Measurements from ENCODE around the gene CETN1.

DNA sequence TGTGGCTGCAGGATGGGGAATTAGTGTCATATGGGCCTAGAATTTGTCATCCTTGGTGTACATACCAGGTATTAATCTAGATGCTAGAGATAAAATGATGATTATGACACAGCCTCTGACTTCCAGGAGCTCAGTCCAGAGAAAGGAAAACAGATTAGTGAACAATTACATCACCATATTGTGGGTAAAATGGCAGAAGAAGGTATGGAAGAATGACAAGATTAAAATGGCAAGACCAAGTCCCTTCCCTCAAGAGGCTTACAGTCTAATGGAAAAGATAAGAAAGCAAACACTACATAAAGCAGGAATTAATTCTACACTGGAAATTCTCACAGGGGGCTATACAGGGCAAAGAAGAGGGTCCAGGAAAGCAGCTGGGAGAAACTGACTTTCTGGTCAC is 51.4 kb downstream of the CETN1 start:
- TF ChIP-seq, protein P1, sequence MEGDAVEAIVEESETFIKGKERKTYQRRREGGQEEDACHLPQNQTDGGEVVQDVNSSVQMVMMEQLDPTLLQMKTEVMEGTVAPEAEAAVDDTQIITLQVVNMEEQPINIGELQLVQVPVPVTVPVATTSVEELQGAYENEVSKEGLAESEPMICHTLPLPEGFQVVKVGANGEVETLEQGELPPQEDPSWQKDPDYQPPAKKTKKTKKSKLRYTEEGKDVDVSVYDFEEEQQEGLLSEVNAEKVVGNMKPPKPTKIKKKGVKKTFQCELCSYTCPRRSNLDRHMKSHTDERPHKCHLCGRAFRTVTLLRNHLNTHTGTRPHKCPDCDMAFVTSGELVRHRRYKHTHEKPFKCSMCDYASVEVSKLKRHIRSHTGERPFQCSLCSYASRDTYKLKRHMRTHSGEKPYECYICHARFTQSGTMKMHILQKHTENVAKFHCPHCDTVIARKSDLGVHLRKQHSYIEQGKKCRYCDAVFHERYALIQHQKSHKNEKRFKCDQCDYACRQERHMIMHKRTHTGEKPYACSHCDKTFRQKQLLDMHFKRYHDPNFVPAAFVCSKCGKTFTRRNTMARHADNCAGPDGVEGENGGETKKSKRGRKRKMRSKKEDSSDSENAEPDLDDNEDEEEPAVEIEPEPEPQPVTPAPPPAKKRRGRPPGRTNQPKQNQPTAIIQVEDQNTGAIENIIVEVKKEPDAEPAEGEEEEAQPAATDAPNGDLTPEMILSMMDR (IDR thresholded peaks at IDR 0.05), result no peak
- TF ChIP-seq POLR2A (IDR thresholded peaks at IDR 0.05), result no peak
